Stimulated activated CD8-positive, alpha-beta memory T cell treated with anti-CD3 and anti-CD28 coated beads, Interleukin-12 subunit alpha, Interleukin-12 subunit beta, amount 100 ng/mL, for 4 hours (primary cell): ENCODE measurements around the gene MAG.

ENCODE experiments used
- DNase-seq: peaks from one replicate; pipeline ENCODE4 v3.0.0-alpha.2; 2020; ENCODE audit warnings: low read depth

The MAG gene

DNA sequence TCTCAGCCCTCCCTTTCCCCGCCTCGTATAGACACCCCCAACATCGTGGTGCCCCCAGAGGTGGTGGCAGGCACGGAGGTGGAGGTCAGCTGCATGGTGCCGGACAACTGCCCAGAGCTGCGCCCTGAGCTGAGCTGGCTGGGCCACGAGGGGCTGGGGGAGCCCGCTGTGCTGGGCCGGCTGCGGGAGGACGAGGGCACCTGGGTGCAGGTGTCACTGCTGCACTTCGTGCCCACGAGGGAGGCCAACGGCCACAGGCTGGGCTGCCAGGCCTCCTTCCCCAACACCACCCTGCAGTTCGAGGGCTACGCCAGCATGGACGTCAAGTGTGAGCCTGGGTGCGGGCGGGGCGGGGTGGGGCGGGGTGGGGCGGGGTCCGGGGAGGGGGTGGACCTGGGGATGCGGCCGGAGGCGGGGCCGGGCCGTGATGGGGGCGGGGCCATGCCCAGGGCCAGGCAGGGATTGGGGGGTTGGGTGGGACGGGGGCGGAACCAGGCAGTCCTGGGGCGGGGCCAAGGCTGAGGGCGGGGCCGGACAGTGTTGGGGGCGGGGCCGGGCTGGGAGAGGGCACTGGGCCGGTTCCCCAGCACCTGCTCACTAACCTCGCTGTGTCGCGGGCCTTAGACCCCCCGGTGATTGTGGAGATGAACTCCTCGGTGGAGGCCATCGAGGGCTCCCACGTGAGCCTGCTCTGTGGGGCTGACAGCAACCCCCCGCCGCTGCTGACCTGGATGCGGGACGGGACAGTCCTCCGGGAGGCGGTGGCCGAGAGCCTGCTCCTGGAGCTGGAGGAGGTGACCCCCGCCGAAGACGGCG is 7.8 kb downstream of the MAG start:
- no peak for DNase-seq

DNA sequence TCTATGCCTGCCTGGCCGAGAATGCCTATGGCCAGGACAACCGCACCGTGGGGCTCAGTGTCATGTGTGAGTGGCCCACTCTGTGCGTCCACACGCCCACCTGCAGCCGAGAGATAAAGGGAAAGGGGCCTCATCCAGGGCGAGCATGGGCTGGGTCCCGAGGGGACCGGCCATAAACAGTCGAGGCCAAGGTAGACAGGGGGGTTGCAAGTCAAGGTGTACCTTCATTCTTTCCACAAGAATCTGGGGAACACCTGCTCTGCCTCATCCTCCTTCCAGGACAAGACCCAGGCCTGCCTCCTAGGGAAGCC is 8.3 kb downstream of the MAG start:
- DNase-seq: no peak

DNA sequence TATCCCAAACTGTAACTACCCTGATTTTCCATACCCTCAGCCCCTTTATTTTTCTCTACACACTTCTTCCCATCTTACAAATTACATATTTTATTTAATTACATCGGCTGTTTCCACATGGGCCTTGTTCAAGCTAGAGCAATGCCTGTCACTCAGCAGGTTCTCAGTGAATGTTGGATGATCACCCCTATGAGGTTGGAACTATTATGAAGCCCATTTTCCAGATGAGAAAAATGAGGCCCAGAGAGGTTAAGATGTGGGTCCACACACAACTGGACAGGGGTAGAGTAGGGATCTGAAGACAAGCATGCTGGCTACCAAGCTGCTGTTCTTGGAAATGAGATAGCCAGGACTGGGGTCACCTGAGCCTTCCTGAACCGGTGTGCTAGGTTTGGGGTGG is 10.0 kb downstream of the MAG start:
- DNase-seq: no peak

DNA sequence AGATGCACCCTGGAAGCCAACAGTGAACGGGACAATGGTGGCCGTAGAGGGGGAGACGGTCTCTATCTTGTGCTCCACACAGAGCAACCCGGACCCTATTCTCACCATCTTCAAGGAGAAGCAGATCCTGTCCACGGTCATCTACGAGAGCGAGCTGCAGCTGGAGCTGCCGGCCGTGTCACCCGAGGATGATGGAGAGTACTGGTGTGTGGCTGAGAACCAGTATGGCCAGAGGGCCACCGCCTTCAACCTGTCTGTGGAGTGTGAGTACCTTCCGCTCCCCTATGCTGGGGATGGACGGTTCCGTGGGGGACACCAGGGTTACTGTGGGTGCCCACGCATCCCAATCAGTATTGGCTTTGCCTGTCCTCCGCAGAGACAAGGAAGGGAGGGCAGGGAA is 10.5 kb downstream of the MAG start:
- no peak for DNase-seq

DNA sequence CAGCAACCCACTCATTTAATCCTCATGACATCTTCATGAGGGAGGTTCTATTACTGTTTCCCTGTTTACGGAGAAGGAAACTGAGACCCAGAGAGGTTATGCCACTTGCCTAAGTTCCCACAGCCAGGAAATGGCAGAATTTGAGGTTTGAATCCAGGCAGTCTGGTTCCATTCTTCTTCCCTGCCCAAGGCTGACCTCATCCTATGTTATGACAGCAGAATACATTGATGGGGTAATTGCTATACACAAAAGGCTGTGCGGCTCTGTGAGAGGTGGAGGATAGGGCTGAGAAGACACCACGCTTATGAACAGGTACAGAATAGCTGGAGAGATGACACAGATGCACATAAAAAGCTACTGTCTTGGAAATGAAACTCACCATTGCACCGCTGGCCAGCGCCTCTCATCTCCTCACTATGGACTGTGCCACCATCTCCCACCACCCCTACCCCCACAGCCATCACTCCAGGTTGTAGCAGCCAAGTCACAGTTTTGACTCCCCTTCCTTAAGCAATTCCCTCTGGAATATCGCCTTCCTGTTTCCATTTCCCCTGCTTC is 11.5 kb downstream of the MAG start:
- DNase-seq: no peak

DNA sequence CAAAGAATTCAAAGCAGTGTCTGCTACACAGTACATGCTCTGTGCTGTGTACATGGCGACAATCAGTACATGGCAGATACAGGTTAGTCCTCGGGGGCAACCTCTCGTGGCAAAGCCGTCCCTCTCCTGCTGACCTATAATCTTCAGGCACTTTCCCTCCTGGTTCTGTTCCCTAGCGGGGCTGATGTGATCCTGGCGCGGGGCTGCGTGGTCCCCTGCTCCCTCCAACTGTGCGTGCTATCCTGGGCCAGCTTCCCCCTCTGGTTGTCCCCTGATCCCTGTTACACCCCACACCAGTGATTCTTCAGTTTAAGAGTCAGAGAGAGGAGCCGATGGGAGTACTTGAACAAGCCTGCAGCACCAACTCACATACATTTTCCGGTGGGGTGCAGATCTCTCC is 12.1 kb downstream of the MAG start:
- DNase-seq: no peak

DNA sequence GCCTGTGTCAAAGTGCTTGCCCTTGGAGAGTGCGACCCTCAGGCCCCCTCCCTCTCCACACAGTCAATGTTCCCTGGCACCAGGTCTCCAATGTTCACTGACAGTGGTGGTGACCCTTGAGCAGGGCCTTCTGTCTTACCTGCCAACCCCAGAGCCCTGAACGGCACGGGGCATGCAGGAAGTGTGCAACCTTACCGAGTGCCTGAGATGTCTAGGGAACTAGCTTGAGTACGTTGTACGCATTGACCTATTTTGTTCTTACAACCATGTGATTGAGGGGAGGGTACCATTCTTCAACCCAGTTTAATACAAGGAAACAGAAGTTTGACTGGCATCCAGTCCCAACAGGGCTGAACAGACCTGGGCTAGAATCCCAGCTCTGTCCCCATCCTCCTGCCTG is 13.2 kb downstream of the MAG start:
- DNase-seq: no peak

DNA sequence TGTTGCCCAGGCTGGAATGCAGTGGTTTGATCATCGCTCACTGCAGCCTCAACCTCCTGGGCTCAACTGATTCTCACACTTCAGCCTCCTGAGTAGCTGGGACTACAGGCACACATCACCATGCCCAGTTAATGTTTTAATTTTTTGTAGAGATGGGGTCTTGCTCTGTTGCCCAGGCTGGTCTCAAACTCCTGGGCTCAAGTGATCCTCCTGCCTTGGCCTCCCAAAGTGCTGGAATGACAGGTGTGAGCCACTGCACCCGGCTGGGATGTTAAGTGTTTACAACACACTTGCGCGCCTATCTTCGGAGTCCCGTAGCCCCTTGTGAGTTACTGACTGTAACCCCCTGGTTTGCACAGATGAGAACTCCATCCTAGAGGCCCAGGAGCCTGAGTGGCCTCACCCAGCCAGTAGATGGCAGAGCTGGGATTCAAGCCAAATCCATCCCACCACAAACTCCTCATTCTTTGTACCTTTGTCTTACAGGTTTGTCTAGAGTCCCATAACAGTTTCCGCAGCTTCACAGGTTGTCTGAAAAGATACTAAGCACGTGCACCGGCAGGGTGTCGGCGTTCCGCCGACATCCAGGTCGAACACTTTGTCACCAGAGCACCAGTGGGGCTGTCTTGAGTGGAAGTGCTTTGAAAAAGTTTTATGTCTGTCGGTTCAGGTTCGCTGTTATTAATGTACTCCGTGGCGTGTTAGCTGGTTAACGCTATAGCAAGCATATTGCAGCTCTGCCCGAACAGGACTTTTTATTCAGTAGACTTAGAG is 14.7 kb downstream of the MAG start:
- no peak for DNase-seq

DNA sequence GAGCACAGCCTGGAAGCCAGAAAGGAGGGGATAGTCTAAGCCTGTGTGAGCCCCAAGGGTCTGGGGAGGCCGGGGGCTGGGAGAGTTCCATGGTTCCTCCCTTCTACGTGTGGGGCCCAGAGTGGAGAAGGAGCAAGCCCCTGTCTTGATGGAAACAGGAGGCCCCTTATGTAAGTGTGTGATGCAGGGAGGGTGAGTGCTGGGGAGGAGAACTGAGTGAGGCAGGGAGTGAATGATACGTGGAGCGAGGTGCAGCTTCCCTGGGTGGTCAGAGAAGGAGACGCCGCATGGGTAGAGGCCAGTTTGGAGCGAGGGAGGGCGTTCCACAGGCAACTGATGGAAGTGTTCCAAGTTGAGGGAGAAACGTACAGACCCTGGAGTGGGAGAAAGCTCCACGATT is 16.0 kb downstream of the MAG start:
- no peak for DNase-seq

DNA sequence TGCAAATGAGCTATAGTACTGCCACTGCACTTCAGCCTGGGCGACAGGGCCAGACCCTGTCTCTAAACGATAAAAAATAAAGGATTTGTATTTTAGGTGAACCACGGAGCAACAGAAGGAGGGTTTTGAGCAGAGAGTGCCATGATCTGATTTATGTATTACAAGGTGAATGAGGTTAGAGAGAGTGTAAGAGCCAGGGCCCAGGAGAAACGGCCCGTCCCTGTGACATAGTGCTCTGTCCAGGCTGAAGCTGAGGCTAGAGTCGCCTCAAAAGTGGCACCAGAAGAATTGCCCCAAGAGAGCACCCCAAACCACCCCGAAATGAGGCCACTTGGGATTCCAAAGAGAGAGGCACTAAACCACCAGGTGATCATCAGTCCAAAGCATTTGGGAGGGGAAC is 16.9 kb downstream of the MAG start:
- no peak for DNase-seq

DNA sequence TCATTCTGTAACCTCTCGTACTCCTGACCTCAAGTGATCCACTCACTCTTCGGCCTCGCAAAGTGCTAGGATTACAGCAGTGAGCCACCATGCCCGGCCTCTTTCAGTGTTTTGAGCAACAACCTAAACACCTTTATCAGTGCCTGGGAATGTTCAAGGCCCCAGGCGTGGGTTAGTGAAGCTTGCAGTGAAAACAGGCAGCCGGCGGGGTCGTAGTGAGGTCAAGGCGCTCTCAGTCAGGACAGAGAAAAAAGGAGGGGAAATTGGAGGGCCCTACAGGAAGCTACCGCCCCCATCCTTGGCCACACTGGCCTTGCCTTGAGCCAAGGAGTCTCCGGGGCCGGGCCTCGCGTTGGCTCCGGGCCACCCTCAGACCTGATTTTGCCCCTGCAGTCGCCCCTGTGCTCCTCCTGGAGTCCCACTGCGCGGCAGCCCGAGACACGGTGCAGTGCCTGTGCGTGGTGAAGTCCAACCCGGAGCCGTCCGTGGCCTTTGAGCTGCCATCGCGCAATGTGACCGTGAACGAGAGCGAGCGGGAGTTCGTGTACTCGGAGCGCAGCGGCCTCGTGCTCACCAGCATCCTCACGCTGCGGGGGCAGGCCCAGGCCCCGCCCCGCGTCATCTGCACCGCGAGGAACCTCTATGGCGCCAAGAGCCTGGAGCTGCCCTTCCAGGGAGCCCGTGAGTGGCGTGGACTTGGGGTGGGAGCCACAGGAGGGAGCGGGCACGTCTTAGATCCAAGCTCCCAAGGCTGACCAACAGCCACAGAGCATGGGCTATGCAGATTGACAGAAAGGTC is 17.7 kb downstream of the MAG start:
- no peak for DNase-seq

DNA sequence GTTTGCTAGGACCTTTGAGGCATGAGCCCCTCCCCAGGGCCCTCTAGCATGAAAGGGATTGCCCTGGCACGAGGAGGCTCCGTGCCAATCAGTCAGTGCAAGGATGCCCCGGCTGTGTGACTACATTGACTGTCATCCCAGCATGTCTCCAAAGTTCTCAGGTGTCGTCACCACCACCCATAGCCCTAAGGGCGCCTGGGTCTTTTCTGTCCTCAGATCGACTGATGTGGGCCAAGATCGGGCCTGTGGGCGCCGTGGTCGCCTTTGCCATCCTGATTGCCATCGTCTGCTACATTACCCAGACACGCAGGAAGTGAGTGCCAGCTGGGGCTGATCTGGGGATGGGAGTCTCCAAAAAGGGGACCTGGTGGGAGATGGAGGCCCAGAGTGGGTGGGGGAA is 18.4 kb downstream of the MAG start:
- no peak for DNase-seq

DNA sequence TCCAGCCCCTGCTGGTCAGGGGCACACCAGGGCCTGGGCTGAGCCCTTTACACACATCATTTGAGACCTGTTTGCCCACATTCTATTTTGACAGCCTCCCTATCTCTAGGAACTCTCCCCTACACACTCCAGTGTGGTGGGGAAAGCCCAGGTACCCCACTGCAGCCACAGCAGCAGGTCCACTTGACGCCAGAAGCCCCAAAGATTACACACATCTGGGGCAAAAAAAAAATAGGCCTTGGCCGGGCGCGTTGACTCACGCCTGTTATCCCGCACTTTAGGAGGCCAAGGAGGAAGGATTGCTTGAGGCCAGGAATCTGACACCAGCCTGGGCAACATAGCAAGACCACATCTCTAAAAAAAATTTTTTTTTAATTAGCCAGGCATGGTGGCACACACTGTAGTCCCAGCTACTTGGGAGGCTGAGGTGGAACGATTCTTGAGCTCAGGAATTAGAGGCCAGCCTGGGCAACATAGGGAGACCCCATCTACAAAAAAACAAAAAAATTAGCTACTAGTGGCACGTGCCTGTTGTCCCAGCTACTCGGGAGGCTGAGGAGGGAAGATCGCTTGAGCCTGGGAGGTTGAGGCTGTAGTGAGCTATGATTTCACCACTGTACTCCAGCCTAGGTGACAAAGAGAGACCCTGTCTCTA is 19.0 kb downstream of the MAG start:
- no peak for DNase-seq

DNA sequence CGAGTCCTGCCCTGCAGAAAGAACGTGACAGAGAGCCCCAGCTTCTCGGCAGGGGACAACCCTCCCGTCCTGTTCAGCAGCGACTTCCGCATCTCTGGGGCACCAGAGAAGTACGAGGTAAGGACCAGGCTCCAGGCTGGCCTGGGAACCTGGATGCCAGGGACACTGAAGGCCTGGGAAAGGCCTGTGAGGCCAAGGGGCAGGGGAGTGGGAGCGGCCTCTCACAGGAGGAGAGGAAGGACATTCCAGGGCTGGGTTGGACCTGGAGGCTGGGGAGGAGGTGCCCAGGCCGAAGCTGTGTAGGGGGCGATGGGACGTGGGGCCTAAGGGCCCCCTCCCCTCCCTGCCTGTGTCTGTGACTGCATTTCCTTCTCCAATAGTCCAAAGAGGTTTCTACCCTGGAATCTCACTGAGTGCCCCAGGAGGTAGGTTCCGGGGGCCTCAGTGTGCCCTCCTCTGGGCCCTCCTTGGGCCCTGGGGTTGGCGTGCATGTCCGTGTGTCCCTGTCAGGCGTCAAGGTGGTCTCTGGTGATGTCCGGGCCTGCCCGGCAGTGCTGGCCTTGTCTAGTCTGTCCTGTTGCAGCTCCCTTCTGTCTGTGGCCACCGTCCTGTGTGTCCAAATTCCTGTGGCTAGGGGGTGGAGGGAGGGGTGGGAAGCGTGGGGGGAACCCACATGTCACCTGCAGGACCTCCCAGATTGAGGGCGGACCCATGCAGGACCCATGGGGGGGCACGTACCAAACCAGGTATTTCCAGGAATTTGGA is 20.1 kb downstream of the MAG start:
- DNase-seq: no peak

DNA sequence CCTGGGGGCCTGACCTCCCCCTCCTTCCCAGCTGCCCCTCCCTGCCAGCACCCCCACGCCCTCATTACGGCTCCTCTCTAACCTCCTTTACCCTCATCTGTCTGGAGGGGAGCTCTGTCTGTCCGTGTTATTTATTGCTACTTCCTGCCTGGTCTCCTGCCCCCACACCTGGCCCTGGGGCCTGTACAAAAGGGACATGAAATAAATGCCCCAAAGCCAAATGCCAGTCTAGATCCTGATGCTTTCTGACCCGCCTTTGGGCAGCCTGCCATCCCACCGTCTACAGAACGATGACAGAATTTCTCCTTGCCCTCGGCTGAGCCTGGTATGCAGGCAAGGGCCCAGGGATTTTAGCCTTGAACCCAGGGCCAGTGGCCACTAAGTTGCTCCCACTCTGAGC is 21.6 kb downstream of the MAG start:
- no peak for DNase-seq

DNA sequence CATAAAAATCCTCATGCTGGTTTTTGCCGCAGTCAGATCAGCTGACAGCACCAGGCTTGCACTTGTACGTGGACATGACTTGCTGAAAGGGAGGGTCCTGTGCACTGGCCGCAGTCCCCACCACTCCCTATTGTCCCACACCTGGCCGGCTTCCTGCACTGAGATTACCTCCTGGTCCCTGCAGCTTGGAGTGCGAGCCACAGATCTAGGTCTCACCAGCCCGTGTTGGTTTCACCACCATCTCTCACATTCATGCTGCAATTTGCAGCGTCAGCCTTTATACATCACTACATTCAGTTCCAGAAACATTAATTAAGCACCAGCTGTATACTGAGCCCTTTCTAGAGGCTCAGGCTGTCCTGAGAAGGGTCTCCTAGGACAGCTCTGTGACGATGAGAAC is 22.1 kb downstream of the MAG start:
- DNase-seq: no peak

DNA sequence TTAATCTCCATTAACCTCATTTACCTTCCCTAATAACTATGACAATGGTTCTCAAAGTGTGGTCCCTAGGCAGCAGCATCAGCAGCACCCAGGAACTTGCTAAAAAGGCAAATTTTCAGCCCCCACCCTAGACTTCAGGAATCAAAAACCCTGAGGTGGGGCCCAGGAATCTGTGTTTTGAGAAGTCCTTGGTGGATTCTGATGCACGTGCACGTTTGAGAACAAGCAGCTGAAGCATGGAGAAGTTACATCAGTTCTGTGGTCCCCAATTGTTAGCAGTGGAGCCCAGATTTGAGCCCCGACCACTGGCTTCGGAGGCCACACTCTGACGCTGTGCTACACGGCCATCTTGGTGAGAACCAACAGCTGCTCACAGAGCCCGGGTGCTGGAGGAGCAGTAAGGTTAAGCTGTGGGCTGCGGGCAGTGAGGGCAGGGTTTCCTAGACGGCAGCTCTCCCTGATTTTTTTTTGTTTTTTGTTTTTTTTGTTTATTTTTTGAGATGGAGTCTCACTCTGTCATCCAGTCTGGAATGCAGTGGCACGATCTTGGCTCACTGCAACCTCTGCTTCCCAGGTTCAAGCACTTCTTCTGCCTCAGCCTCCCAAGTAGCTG is 23.0 kb downstream of the MAG start:
- no peak for DNase-seq

DNA sequence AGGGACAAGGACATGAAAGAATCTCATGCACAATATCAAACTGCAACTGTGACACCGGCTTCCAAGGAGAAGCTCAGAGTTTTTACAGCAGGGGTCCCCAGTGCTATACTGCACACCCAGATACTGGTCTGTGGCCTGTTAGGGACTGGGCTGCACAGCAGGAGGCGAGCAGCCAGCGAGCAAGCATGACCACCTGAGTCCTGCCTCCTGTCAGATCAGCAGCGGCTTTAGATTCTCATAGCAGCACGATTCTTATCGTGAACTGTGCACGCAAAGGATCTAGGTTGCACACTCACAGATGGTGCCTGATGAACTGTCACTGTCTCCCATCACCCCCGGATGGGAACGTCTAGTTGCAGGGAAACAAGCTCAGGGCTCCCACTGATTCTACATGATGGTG is 23.9 kb downstream of the MAG start:
- DNase-seq: no peak

DNA sequence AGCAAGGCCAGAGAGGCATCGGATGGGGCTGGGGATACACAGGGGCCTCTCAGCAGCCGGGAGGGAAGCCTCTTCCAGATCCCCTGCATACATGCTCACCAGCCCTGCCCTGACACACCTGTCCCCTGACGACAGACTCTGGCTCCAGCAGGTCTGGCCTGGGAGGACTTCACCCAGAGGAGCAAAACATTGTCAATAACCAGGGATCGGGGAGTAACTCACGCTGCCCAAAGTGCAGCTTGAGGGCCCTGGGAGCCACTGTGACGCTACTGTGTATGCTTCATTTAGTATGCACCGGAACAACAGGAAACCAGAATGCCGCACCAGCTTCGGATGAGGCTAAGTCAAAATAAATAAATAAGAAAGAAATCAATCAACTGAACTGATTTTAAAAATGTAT is 24.6 kb downstream of the MAG start:
- DNase-seq: no peak

DNA sequence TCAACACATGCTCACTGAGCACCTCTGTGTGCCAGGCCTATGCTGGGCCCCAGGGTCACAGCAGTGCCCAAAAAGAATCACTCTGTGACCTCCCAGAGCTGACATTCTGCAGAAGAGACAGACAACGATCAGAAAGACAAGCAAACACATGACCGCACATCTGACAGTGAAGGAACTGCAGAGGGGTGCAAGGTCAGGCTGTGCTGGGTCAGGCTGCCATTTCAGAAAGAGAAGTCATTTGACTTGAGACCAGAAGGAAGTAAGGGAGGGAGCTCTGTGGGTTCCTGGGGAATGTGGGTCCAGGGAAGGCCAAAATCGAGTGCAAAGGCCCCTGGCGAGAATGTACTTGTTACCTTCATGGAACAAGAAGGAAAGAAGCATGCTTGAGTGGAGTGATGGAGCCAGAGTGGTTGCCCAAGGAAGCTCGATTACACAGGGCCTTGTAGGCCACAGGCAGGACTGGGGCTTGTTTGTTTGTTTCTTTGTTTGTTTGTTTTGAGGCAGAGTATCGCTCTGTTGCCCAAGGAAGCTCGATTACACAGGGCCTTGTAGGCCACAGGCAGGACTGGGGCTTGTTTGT is 25.6 kb downstream of the MAG start:
- no peak for DNase-seq
